HG02840 (cell line): ENCODE measurements around the gene GPRASP3.
"Not testable (repeated sequence)": the region's sequence is repeated elsewhere in the genome, so short reads cannot be mapped to it uniquely, and the experiment has no call there.

Experiments
- ATAC-seq: cut with Tn5 transposase; IDR thresholded peaks from one replicate; pipeline ENCODE4 v1.9.1; 2021; ENCODE audit warnings: mild to moderate bottlenecking, moderate library complexity, moderate number of reproducible peaks; ENCODE audit not compliant: unreplicated experiment, low FRiP score

GPRASP3 gene

GRCh38 chrX:102720237-102721168 is at the start of gene GPRASP3:
Gene GPRASP3 (plus strand): TSS chrX:102720743. CDS start chrX:102748996, 28,253 bp downstream.
- no peak for ATAC-seq

- ATAC-seq, result no peak
These were observed 47.7 kb upstream of the GPRASP3 start for GRCh38 chrX:102672856-102673255.

- not testable (repeated sequence) for ATAC-seq
These were observed 43.1 kb upstream of the GPRASP3 start for GRCh38 chrX:102677479-102677878.

GRCh38 chrX:102684772-102685520 is 35.6 kb upstream of the GPRASP3 start:
- ATAC-seq, result no peak

GRCh38 chrX:102694749-102695148 is 25.8 kb upstream of the GPRASP3 start:
- no peak for ATAC-seq

- ATAC-seq, result no peak
These were observed 24.2 kb upstream of the GPRASP3 start for GRCh38 chrX:102696306-102696705.

GRCh38 chrX:102697494-102697893 is 23.0 kb upstream of the GPRASP3 start:
- ATAC-seq, result no peak

GRCh38 chrX:102708900-102709299 is 11.6 kb upstream of the GPRASP3 start:
- ATAC-seq, result no peak

GRCh38 chrX:102711872-102712215 is 8.7 kb upstream of the GPRASP3 start:
- no peak for ATAC-seq

GRCh38 chrX:102712216-102712966 is 8.2 kb upstream of the GPRASP3 start, which contains the start of gene GPRASP2:
Gene GPRASP2 (plus strand): TSS chrX:102712448. CDS start chrX:102714870, 2,422 bp downstream.
- no peak for ATAC-seq

GRCh38 chrX:102712981-102713625 is 7.4 kb upstream of the GPRASP3 start:
- no peak for ATAC-seq

- no peak for ATAC-seq
These were observed 5.5 kb upstream of the GPRASP3 start for GRCh38 chrX:102714994-102715393.

GRCh38 chrX:102715967-102716366 is 4.6 kb upstream of the GPRASP3 start:
- ATAC-seq, result no peak

GRCh38 chrX:102721169-102721506 is 595 bp downstream of the GPRASP3 start:
- not testable (repeated sequence) for ATAC-seq

- no peak for ATAC-seq
These were observed 2.9 kb downstream of the GPRASP3 start for GRCh38 chrX:102723456-102723855.

- no peak for ATAC-seq
These were observed 7.2 kb downstream of the GPRASP3 start for GRCh38 chrX:102727761-102728160.

GRCh38 chrX:102728646-102729045 is 8.1 kb downstream of the GPRASP3 start:
- ATAC-seq, result no peak

- ATAC-seq, result no peak
These were observed 19.1 kb downstream of the GPRASP3 start for GRCh38 chrX:102739657-102740056.

- ATAC-seq, result no peak
These were observed 23.8 kb downstream of the GPRASP3 start for GRCh38 chrX:102744307-102744706.

GRCh38 chrX:102745513-102745856 is 24.9 kb downstream of the GPRASP3 start:
- no peak for ATAC-seq
